Measurements from ENCODE around the gene BEND3.

BEND3 gene

DNA sequence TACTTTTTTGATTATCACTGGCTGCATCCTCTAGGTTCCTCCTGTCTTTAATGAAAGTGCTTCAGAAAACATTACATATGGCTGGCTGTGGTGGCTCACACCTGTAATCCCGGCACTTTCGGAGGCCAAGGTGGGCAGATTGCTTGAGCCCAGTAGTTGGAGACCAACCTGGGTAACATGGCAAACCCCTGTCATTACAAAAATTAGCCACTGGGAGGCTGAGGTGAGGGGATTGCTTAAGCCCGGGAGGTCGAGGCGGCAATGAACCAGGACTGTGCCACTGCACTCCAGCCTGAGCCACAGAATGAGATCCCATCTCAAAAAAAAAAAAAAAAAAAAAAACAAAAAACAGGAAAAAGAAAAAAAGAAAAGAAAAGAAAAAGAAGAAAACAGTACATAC is 35.3 kb downstream of the BEND3 start:
- DNase-seq, result no peak

DNA sequence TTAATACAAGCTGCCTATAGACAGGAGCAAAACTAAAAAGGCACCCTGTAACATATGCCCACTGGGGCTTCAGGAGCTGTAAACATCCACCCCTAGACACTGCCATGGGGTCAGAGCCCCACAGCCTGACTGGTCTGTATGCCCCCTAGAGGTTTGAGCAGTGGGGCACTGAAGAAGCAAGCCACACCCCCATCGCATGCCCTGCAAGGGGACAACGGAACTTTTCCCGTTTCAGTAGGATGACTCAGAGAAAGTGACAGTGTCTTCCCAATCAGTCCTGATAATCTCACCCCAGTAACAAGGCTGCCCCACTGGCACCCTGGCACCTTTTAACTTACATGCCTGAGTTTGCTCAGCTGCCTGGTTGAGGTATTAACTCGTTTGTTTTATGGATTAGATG is 35.9 kb downstream of the BEND3 start:
- no peak for DNase-seq

- no peak for DNase-seq
Measured at GRCh38 chr6:107077710-107078109, 37.6 kb downstream of the BEND3 start.

DNA sequence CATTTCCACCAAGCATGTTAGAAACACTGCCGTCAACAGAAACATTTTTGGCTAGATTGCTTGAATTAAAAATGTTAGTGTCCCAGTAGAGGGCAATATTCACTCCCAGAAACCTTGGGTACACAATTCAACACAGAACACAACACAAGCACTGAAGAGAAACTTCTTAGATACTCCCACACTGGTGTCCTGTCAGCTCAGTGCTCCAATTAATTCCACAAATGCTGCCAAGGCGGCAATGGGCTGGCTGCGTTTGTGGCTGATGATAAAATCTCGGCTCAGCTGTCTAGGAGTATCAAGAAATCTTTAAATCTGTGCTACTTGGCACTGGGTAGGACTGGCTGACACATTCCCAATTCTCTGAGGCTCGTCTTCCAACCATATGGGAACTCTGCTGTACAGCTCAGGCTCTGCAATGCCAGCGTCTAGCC is 39.3 kb downstream of the BEND3 start:
- peak; percentile 90 for DNase-seq

- no peak for DNase-seq
Measured at GRCh38 chr6:107070686-107071085, 44.6 kb downstream of the BEND3 start.

- DNase-seq, result no peak
Measured at GRCh38 chr6:107069631-107070548, 45.4 kb downstream of the BEND3 start.

DNA sequence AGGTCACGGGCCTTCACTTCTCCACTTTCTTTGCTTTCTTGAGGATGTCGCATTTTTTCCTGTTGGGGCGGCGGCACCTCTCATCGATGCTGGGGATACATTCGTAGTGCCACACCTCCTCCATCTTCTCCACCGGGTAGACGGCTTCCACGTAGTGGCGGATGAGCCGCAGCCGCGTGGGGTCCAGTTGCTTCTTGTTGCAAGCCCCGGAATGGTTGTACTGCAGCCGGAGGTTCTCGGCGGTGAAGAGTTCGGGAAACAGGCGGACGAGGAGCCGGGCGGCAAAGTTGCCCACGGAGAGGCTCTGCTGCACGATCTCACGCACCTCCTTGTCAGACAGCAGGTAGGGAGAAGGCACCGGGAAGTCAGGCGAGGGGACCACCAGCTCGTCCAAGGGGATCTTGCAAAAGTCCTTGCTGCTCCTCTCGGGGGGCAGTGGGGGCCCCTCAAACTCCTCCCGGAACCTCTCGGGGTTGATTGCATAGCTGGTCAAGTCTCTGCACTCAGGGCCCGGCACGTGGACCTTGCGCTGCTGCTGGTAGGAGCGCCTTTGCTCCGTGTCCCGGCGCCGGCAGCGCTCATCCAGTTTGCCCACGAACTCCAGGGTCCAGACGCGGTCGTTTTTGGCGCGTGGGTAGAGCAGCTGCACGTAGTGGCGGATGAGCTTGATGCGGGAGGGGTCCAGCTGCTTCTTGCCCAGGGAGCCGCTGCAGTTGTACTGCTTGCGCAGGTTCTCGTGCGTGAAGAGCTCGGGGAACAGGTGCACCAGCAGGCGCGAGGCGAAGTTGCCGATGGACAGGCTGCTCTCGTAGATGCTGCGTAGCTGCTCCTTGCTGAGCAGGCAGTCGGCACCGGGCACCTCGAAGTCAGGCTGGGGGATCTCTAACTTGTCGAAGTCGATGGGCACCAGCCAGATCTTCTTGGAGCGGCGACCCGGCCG is 46.4 kb downstream of the BEND3 start:
- DNase-seq, result no peak

DNA sequence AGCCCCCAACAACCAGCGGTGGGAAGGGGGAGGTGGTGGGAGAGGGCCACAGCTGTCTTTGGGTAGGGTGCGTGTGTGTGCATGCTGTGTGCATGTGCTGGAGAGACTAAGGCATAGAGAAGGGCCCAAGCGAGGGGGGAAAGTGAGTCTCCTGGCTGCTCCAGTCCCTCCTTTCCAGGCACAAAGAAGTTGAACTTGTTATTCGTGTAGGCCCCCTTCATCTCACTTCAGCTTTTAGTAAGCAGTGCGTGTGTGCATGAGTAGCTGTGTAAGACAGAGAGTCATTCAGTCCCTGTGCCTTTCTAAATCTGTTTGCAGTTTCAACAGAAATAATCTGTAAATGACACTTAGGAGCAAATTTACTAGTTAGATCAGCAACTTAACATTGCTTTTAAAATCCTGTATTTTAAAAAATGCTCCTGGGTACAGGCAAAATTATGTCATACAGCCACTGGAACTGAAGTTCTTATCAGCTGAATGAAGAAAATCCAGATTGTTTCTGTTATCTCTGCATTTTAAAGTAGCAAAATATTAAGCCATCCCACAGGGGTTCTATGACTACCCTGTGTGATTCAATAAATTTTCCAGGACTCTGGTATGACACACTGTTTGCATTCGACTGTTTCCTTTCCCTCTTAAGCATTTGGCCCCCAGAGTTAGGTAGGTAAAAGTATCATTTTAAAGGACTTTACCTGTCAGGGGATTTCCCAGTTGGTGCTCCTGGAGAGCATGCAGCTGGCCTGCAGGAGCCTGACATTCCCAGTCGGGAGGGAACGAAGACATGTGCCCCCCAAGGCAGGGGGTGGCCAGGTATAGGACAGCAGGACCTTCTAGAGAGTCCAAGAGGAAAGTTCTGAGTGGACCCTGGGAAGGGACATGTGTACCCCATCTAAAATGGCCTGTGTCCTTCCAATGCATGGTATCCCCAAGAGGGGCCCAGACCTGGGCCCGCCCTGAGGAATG is 48.3 kb downstream of the BEND3 start:
- DNase-seq, result no peak

- no peak for DNase-seq
Measured at GRCh38 chr6:107064579-107065065, 50.7 kb downstream of the BEND3 start.

DNA sequence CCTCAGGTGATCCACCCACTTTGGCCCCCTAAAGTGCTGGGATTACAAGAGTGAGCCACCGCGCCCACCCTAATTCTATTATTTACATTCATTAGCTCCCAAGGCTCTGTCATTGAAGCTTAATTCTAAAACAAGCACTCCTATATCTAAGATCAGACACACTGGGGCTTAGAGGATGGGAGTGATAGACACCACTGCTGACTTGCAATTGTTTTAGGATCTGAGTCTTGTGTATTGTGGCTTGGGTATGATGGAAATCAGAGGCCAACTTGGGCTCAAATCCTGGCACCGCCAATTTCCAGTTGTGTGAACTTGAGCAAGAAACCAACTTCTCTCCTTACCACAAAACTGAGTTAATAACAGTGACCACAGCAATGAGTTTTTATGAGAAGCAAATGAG is 52.6 kb downstream of the BEND3 start:
- DNase-seq, result no peak

- DNase-seq, result no peak
Measured at GRCh38 chr6:107061125-107062020, 53.9 kb downstream of the BEND3 start.

- no peak for DNase-seq
Measured at GRCh38 chr6:107060704-107061103, 54.6 kb downstream of the BEND3 start.

- DNase-seq, result no peak
Measured at GRCh38 chr6:107059606-107060005, 55.7 kb downstream of the BEND3 start.

GRCh38 chr6:107057679-107058078 is 57.6 kb downstream of the BEND3 start:
- no peak for DNase-seq

GRCh38 chr6:107056796-107057195 is 58.5 kb downstream of the BEND3 start:
- no peak for DNase-seq

DNA sequence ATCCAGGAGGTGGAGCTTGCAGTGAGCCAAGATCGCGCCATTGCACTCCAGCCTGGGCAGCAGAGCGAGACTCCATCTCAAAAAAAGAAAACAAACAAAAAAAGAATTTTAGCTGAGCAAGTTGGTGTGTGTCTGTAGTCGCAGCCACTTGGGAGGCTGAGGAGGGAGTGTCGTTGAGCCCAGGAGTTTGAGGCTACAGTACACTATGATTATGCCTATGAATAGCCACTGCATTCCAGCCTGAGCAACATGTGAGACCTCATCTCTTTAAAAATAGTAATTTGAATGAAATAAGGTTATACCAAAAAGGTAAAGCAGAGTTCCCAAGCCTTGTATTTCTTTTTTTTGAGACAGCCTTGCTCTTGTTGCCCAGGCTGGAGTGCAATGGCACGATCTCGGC is 67.5 kb downstream of the BEND3 start:
- no peak for DNase-seq

DNA sequence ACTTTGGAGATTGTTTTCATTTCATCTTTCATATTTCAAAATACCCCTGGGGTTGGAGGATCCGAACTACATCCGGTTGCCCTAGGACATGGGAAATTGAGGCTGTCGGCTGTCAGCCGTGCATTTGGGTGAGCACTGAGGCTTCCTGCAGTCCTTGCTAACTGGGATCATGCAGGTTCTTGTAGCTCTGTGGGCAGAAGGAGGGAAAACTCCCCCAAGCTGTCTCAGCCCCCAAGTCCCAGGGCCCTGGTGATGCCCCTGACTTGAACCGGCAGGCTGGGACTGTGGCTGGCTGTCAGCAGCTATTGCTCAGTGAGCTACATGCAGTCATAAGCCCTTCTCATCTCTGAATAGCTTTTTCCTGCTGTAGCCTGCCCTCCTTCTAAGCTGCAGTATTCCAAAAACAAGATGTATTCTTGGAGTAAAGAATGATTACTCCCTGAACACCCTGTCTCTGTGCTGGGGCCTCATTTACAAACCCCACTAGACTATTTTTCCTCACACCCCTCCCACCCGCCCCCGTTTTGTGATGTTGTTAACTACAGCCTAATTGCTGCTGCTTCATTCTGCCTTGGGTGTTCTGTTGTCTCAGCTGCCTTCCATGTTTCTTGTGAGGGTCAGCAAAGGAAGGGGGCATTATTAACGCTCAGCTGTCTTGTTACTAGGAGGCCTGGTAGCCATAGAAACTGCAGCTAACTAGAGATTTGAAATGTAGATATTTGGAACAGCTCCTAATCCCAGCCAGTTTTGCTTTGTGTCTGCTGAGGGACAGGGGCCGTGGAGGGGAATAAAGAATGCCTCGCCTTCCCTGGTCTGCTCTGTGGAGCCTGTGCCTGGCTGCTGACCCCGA is 69.3 kb downstream of the BEND3 start:
- no peak for DNase-seq

DNA sequence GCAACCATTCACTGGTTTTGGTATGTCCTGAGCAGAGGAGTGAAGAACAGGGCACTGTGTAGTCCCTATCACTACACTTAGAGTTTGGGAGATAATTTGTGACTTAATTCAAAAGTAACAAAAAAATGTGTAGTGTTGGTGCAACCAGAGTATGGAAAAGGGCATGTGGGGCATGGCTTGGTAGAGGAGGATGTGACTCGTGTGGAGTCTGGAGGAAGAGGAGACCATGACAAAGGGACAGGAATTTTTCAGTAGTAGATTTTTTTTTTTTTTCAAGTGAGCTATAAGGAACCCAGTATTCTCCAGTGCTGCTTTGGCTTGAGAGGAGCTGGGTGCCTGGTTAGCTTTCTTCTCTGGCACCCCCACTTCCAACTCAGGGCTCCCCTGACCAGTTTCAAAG is 82.2 kb downstream of the BEND3 start:
- DNase-seq, result no peak

DNA sequence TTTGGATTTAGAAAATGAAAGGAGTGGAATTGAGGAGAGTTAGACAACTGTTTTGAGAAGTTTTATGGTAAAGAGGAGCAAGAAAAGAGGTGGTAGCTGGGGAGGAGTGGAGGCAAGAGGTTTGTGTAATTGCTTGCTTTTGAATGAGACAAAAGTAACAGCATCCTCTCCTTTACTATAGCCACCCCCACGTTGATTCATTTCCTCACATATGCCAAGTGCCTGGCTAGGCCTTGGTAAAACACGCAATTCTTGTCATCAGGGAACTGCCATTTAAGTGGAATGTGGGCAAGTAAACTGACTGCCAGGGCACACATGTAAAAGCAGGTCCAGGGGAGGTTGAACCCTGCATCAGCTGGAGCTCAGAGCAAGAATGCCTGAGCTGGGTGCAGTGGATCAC is 83.3 kb downstream of the BEND3 start:
- no peak for DNase-seq

DNA sequence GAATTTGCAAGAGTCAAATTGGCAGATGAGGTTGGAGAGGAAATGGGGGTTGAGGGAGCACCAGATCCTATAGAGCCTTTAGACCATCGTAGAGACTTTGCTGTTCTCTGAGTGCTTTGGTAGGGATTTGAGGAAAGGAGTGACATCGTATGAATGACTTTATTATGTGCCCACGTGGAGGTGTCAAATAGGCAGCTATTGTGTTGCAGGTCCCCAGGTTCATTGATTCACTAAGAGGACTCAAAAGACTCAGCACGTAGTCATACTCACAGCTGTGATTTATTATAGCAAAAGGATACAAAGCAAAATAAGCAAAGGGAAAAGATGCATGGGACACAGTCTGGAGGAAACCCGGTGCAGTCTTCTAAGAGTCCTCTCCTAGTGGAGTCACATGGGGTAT is 85.2 kb downstream of the BEND3 start:
- DNase-seq, result no peak

Data from DMS 273 treated with DMSO at 0.1 percent for 48 hours (cell line).